Testis (tissue), 3 donors: ENCODE data around the gene ANXA8. TPM values are rescaled to one million over a fixed set of nuclear protein-coding genes. Genes with fewer than 3 reads are reported as not detected.

Source experiments
- DNase-seq: peaks from one replicate; pipeline ENCODE4 v3.0.0-alpha.2; 2019
- H3K27ac ChIP-seq, 2 donors: fragments of 200-600 bp; sonication (generic); one replicate each; pipeline ENCODE4 v1.5.1; 2019
- H3K27me3 ChIP-seq: fragments of 200-600 bp; sonication (generic); one replicate; pipeline ENCODE4 v1.5.1; 2019
- H3K36me3 ChIP-seq: fragments of 200-600 bp; sonication (generic); one replicate; pipeline ENCODE4 v1.5.1; 2017; ENCODE audit warnings: low read depth; ENCODE audit errors: missing control alignments
- H3K4me1 ChIP-seq: fragments of 200-600 bp; sonication (generic); one replicate; pipeline ENCODE4 v1.5.1; 2019
- H3K4me3 ChIP-seq, 2 donors: fragments of 200-600 bp; sonication (generic); one replicate each; pipeline ENCODE4 v1.5.1; 2017 to 2019
- H3K9me3 ChIP-seq: fragments of 200-600 bp; sonication (generic); one replicate; pipeline ENCODE4 v1.5.1; 2017
- CTCF ChIP-seq, 3 experiments: fragments of 450-650 bp in 2 of 3; fragments of 200-600 bp in 1 of 3; sonication (generic) in 1 of 3; IDR thresholded peaks; one replicate each; pipeline ENCODE4 v1.5.1; 2016 to 2019; ENCODE audit warnings: antibody characterized with exemption in 3 of 3, mild to moderate bottlenecking in 2 of 3, moderate library complexity in 1 of 3
- POLR2A ChIP-seq: fragments of 450-650 bp; IDR thresholded peaks from one replicate; pipeline ENCODE4 v1.6.1; 2017; ENCODE audit warnings: antibody characterized with exemption, mild to moderate bottlenecking, moderate library complexity
- WGBS, 2 donors: methylation state at CpG; one replicate each; pipeline ENCODE4 v1.1.5; 2018; 5-methylcytosine and 5-hydroxymethylcytosine counted together
- intact Hi-C: fragments of 100-400 bp; cut with DNase I; formaldehyde crosslinking; loops from one replicate; pipeline ENCODE4 v1.15.1; 2023; ENCODE audit warnings: low total_unique reads
- polyA plus RNA-seq: library from polyadenylated mRNA; stranded (reverse); fragments of 350-450 nt; fragmentation: Illumina TruSeq; extraction: RNeasy Lipid Tissue Mini Kit (QIAGEN cat#74804); gene quantifications from one replicate; pipeline ENCODE4 v1.2.3, GENCODE V29; 2014; ENCODE audit warnings: low read depth, low replicate concordance; ENCODE audit not compliant: insufficient read depth
- total RNA-seq, 2 donors: library from RNA; depleted of rRNA; stranded (reverse); fragments of >200 nt; gene quantifications; one replicate each; pipeline ENCODE4 v1.2.3, GENCODE V29; 2016

Gene ANXA8
- total and polyA plus RNA-seq, 3 donors from 2014 or later = 1.8 to 6.7 (median 2.5) TPM

- Histone ChIP-seq H3K4me1 (no peaks in the 10 kb centered on the region), H3K27me3 (no peaks in the 10 kb centered on the region), H3K36me3 (no peaks in the 10 kb centered on the region), H3K9me3 (no peaks in the 10 kb centered on the region), H3K27ac (no peak overlapping the region), H3K4me3 (no peak overlapping the region)
- no peak for DNase-seq
- intact Hi-C loops = no loop called here
- no peak for TF ChIP-seq CTCF (IDR thresholded peaks at IDR 0.05)
- no peak for TF ChIP-seq POLR2A
- 57 to 65% methylated on average over 8 of the region's 8 CpGs for WGBS, 2 donors
These were observed 59.7 kb downstream of the ANXA8 start for GRCh38 chr10:47424231-47424630.

GRCh38 chr10:47423476-47423875, 60.4 kb downstream of the ANXA8 start:
- 81 to 84% methylated on average over 4 of the region's 4 CpGs for WGBS, 2 donors
- Histone ChIP-seq H3K36me3 (no peaks in the 10 kb centered on the region), H3K4me1 (no peaks in the 10 kb centered on the region), H3K27ac (no peak overlapping the region), H3K4me3 (no peak overlapping the region), H3K27me3 (no peaks in the 10 kb centered on the region), H3K9me3 (no peaks in the 10 kb centered on the region)
- intact Hi-C loops = no loop called here
- DNase-seq = no peak
- TF ChIP-seq CTCF (IDR thresholded peaks at IDR 0.05) (no peak), POLR2A (no peak)

GRCh38 chr10:47421057-47421952, 62.6 kb downstream of the ANXA8 start:
- WGBS, 2 donors = 82 to 83% methylated on average over 6 to 7 of the region's 7 CpGs
- no peak for DNase-seq

GRCh38 chr10:47420305-47421056, 63.4 kb downstream of the ANXA8 start:
- no peaks in the 10 kb centered on the region for H3K9me3 ChIP-seq
- H3K4me1 ChIP-seq = no peaks in the 10 kb centered on the region
- TF ChIP-seq POLR2A = no peak
- no peak for TF ChIP-seq CTCF (IDR thresholded peaks at IDR 0.05)
- no peak for DNase-seq
- no peak overlapping the region for H3K4me3 ChIP-seq
- intact Hi-C loops = no loop called here
- H3K36me3 ChIP-seq = no peaks in the 10 kb centered on the region
- H3K27me3 ChIP-seq = no peaks in the 10 kb centered on the region
- no peak overlapping the region for H3K27ac ChIP-seq
- WGBS, 2 donors = 70 to 79% methylated on average over 11 to 14 of the region's 14 CpGs

More at GRCh38 chr10:47421057-47421952, 62.6 kb downstream of the ANXA8 start:
- intact Hi-C loops = no loop called here
- Histone ChIP-seq H3K9me3 (no peaks in the 10 kb centered on the region), H3K27ac (no peak overlapping the region), H3K27me3 (no peaks in the 10 kb centered on the region), H3K4me3 (no peak overlapping the region), H3K4me1 (no peaks in the 10 kb centered on the region), H3K36me3 (no peaks in the 10 kb centered on the region)
- TF ChIP-seq POLR2A = no peak
- TF ChIP-seq CTCF (IDR thresholded peaks at IDR 0.05) = no peak
